Endothelial cell of umbilical vein (primary cell): ENCODE data around the gene DIPK1A. TPM values are rescaled to one million over a fixed set of nuclear protein-coding genes. Genes with fewer than 3 reads are reported as not detected.
A peak's percentile ranks its signal among the peaks of the same experiment; 100 is the strongest.

Experiments used
- BruUV-seq: library from RNA; stranded (reverse); fragments of 400-500 nt; replicated peaks from 2 replicates; lab custom pipeline; 2021; lab: Mats Ljungman, UMichigan
- CTCF ChIA-PET: fragments of 300-600, 350-600 bp; sonication (Branson Sonifier 250); formaldehyde crosslinking; loops from one replicate; lab custom pipeline; 2021; ENCODE audit warnings: antibody characterized with exemption, inconsistent platforms; lab: Charles Lee
- POLR2A ChIA-PET: fragments of 300-600, 350-600 bp; sonication (Branson Sonifier 250); formaldehyde crosslinking; loops from one replicate; lab custom pipeline; 2021; ENCODE audit warnings: antibody characterized with exemption, inconsistent platforms; lab: Charles Lee
- DNase-seq: peaks from one replicate; pipeline ENCODE4 v3.0.0-alpha.2; 2011; ENCODE audit warnings: low read depth, low spot score
- FAIRE-seq: peaks from 2 replicates; lab custom pipeline; 2011; peaks lifted over from hg19 to GRCh38; lab: Jason Lieb, UNC
- H2AFZ ChIP-seq: 2 replicates; pipeline ENCODE4 v1.6.0; 2012; ENCODE audit warnings: low read depth, low read length, control low read depth, inconsistent platforms
- H3K27ac ChIP-seq: 2 replicates; pipeline ENCODE4 v1.5.1; 2011; ENCODE audit warnings: low read depth, mild to moderate bottlenecking, control low read depth, low read length, moderate library complexity; ENCODE audit not compliant: insufficient read depth
- H3K27me3 ChIP-seq, 2 experiments: 2 replicates each; pipeline versions ENCODE4 v1.6.0 to v1.6.1; 2011; ENCODE audit warnings: low read length in 2 of 2, mixed read lengths in 1 of 2; ENCODE audit not compliant: control insufficient read depth in 2 of 2, insufficient read depth in 2 of 2
- H3K36me3 ChIP-seq, 2 experiments: 2 replicates in 1 of 2; 3 replicates in 1 of 2; pipeline ENCODE4 v1.5.1; 2011; ENCODE audit warnings: low read length in 2 of 2, mild to moderate bottlenecking in 1 of 2, moderate library complexity in 1 of 2; ENCODE audit not compliant: control insufficient read depth in 2 of 2, insufficient read depth in 2 of 2; ENCODE audit errors: extremely low read depth in 1 of 2
- H3K4me1 ChIP-seq: 3 replicates; pipeline ENCODE4 v1.5.1; 2011; ENCODE audit warnings: mild to moderate bottlenecking, low read length; ENCODE audit not compliant: control insufficient read depth, insufficient read depth; ENCODE audit errors: extremely low read depth
- H3K4me2 ChIP-seq: 2 replicates; pipeline ENCODE4 v1.6.1; 2011; ENCODE audit warnings: low read length, control low read depth, mixed read lengths; ENCODE audit not compliant: insufficient read depth
- H3K4me3 ChIP-seq, 3 experiments: fragments of 200-600 bp in 1 of 3; sonication (generic), shearing (Covaris generic) in 1 of 3; replicated peaks in 1 of 3; 2 replicates each; pipeline ENCODE4 v1.5.1; 2011 to 2016; ENCODE audit warnings: control low read depth in 3 of 3, low read length in 3 of 3, mild to moderate bottlenecking in 2 of 3, inconsistent platforms in 1 of 3, low read depth in 1 of 3, moderate library complexity in 1 of 3; ENCODE audit not compliant: insufficient read depth in 1 of 3
- H3K79me2 ChIP-seq: 2 replicates; pipeline ENCODE4 v1.6.0; 2012; ENCODE audit warnings: low read length, inconsistent platforms; ENCODE audit not compliant: control insufficient read depth, insufficient read depth
- H3K9ac ChIP-seq: replicated peaks from 2 replicates; pipeline ENCODE3; 2011; ENCODE audit warnings: low read length, control low read depth; ENCODE audit not compliant: insufficient read depth; ENCODE audit errors: extremely low read depth
- H3K9me1 ChIP-seq: replicated peaks from 3 replicates; pipeline ENCODE4 v1.6.0; 2011; ENCODE audit warnings: mild to moderate bottlenecking, low read length; ENCODE audit not compliant: control insufficient read depth, insufficient read depth; ENCODE audit errors: extremely low read depth
- H3K9me3 ChIP-seq: replicated peaks from 2 replicates; pipeline ENCODE4 v1.5.1; 2012; ENCODE audit warnings: low read length, inconsistent platforms; ENCODE audit not compliant: control insufficient read depth, insufficient read depth
- H4K20me1 ChIP-seq: replicated peaks from 2 replicates; pipeline ENCODE3; 2011; ENCODE audit warnings: mild to moderate bottlenecking, low read length; ENCODE audit not compliant: control insufficient read depth, insufficient read depth; ENCODE audit errors: extremely low read depth
- FOS ChIP-seq: IDR thresholded peaks from 2 replicates; pipeline ENCODE4 v1.6.1; 2011; ENCODE audit warnings: mild to moderate bottlenecking, low read length, moderate library complexity, borderline replicate concordance; ENCODE audit not compliant: insufficient read depth
- GATA2 ChIP-seq: IDR thresholded peaks from 2 replicates; pipeline ENCODE4 v1.7.0; 2011; ENCODE audit warnings: low read depth, mild to moderate bottlenecking, moderate library complexity, mixed read lengths, low read length; ENCODE audit not compliant: insufficient read length, insufficient read depth
- JUN ChIP-seq: IDR thresholded peaks from 2 replicates; pipeline ENCODE4 v1.6.1; 2011; ENCODE audit warnings: borderline replicate concordance, low read depth; ENCODE audit not compliant: insufficient read length, insufficient read depth
- MYC ChIP-seq: IDR thresholded peaks from one replicate; pipeline ENCODE4 v1.6.1; 2011; ENCODE audit warnings: mild to moderate bottlenecking, low read depth, low read length
- POLR2A ChIP-seq: IDR thresholded peaks from 2 replicates; pipeline ENCODE4 v1.6.1; 2012; ENCODE audit warnings: low read depth, mild to moderate bottlenecking, control low read depth, low read length
- POLR2AphosphoS5 ChIP-seq: IDR thresholded peaks from 2 replicates; pipeline ENCODE4 v1.6.1; 2012; ENCODE audit warnings: low read depth, mild to moderate bottlenecking, control low read depth, low read length, moderate library complexity; ENCODE audit not compliant: insufficient read depth
- dilution Hi-C: fragments of 300-500 bp; cut with MboI; formaldehyde crosslinking; loops from one replicate; pipeline ENCODE4 v1.15.0; 2019; ENCODE audit warnings: low sequenced_read_pairs; ENCODE audit not compliant: extremely low pct_ligation_motif_present
- intact Hi-C: fragments of 100-400 bp; cut with micrococcal nuclease; formaldehyde crosslinking; loops from one replicate; pipeline ENCODE4 v1.10.0; 2022
- polyA plus RNA-seq, 4 experiments: library from polyadenylated mRNA; depleted of rRNA in 3 of 4; stranded (reverse) in 3 of 4; unstranded in 1 of 4; fragments of >200 nt; gene quantifications; 2 replicates each; pipeline versions ENCODE4 v1.2.1 to v1.2.3, GENCODE V29; 2011 to 2012; ENCODE audit warnings: missing spikeins in 1 of 4
- total RNA-seq: library from RNA; stranded (reverse); gene quantifications from 2 replicates; pipeline ENCODE4 v1.2.3, GENCODE V29; 2021
- TF ChIP-seq, protein P1 (sequence below), 2 donors: IDR thresholded peaks; 1 replicate in 1 of 2; 2 replicates in 1 of 2; pipeline ENCODE4 v1.5.1; 2011; ENCODE audit warnings: low read length in 2 of 2, mild to moderate bottlenecking in 2 of 2, moderate library complexity in 2 of 2, control low read depth in 1 of 2, inconsistent platforms in 1 of 2, low read depth in 1 of 2; ENCODE audit not compliant: insufficient read depth in 1 of 2; ENCODE audit errors: extremely low read depth in 1 of 2

Gene DIPK1A
- total and polyA plus RNA-seq, 2 donors (not counting 3 experiments of a cell fraction or from before 2014, with no cell fraction given): 0.25 to 0.93 TPM

DNA sequence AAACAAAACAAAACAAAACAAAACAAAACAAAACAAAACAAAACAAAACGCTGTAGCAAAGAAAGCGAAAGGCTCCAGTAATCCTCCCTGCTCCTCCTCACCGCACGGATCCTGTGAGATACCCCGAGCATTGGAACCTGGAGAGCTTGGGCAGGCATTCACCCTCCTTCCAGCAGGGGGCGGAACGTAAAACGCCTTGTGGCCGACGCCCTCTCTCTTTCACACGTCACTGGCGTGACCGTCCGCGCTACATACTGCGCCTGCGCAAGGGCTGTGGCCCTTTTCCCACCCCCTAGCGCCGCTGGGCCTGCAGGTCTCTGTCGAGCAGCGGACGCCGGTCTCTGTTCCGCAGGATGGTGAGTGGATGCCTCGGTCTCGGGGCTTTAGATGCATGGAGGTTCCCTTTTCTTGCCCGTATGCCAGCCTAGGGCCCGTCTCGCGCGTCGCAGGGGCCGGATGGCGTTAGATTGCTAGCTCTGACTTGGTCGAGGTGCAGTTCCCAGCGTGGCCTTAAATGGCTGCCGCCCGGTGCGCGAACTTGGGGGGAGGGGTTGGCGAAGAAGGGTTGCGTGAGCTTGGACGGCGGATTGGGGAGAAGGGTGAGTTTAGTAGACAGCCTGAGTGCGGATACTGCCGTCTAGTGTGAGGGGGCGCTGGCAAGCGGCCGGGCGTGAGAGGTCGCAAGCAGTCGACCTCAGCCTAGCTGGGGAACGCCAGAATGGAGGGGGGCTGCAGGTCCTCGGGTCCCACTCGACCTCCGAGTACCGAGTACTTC is 129.3 kb downstream of the DIPK1A start, which contains the start of gene RPL5:
RPL5 (plus strand) TSS at position 279 of the 775 bp plus-strand sequence; CDS start at position 354, 75 bp downstream.
- dilution Hi-C loops (no loop called here), intact Hi-C loops (loop anchor here (1.0 to 2.0 kb wide), 2 partner anchors 27 to 48 kb away; no protein-coding TSS in a partner anchor)
- H2AFZ ChIP-seq: peak within 1 kb of the TSS; percentile 83
- FAIRE-seq (peak; percentile 95), DNase-seq (peak; percentile 99)
- H3K4me2 ChIP-seq: peak within 1 kb of the TSS; percentile 97
- H3K4me3 ChIP-seq: peak within 1 kb of the TSS; percentile 85 to 97 (median 85)
- ChIA-PET CTCF (interaction anchor here (0.6 to 2.4 kb wide), 18 partner anchors 8 to 713 kb away, joined by 3 to 23 read pairs (median 5); partner anchors contain the start of gene EVI5), POLR2A (interaction anchor here (0.6 to 1.7 kb wide), 10 partner anchors 8 to 811 kb away, joined by 3 to 8 read pairs (median 4); no protein-coding TSS in a partner anchor)
- BruUV-seq: no TSS peak
- H3K27ac ChIP-seq: peak within 1 kb of the TSS; percentile 73
- peaks cover 51% of the 10 kb centered on the region for H3K79me2 ChIP-seq
- H3K4me1 ChIP-seq: peaks cover 26% of the 10 kb centered on the region
- no peaks in the 10 kb centered on the region for H3K9me1 ChIP-seq
- H3K9me3 ChIP-seq: no peaks in the 10 kb centered on the region
- H3K36me3 ChIP-seq: peaks cover 3 to 25% of the 10 kb centered on the region in 2 experiments
- TF ChIP-seq POLR2AphosphoS5 (peak; percentile 99), GATA2 (no peak), JUN (no peak), FOS (no peak), MYC (peak; percentile 93), POLR2A (peak; percentile 99)
- TF ChIP-seq, protein P1, sequence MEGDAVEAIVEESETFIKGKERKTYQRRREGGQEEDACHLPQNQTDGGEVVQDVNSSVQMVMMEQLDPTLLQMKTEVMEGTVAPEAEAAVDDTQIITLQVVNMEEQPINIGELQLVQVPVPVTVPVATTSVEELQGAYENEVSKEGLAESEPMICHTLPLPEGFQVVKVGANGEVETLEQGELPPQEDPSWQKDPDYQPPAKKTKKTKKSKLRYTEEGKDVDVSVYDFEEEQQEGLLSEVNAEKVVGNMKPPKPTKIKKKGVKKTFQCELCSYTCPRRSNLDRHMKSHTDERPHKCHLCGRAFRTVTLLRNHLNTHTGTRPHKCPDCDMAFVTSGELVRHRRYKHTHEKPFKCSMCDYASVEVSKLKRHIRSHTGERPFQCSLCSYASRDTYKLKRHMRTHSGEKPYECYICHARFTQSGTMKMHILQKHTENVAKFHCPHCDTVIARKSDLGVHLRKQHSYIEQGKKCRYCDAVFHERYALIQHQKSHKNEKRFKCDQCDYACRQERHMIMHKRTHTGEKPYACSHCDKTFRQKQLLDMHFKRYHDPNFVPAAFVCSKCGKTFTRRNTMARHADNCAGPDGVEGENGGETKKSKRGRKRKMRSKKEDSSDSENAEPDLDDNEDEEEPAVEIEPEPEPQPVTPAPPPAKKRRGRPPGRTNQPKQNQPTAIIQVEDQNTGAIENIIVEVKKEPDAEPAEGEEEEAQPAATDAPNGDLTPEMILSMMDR (IDR thresholded peaks at IDR 0.05; ENCODE audit: extremely low read depth in 1 of 2, insufficient read depth in 1 of 2, low read depth in 1 of 2, low read length in 2 of 2): peak; percentile 97 to 98
- H3K9ac ChIP-seq: peak within 1 kb of the TSS; percentile 90
- no peaks in the 10 kb centered on the region for H3K27me3 ChIP-seq
- peaks cover 9% of the 10 kb centered on the region for H4K20me1 ChIP-seq
